ENCODE measurements around the gene TNFRSF11A.

Gene TNFRSF11A

DNA sequence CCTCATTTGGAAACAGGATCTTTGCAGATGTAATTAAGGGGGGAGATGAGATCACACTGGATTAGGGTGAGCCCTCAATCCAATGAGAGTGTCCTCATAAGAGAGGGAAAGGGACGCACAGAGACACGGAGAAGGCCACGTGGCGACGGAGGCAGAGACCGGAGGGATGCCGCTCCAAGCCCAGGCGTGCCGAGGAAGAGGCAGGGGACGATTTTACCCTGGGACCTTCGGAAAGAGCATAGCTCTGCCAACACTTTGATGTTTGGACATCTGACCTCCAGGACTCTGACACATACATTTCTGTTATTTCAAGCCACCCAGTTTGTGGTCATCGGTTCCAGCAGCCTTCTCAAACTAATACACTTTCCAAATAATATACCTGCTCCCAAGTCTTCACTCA is 113.3 kb downstream of the TNFRSF11A start:
- peaks cover 45% of the 10 kb centered on the region for H3K27me3 Mint-ChIP-seq
- H3K4me3 Mint-ChIP-seq: no peak overlapping the region
- H3K27ac Mint-ChIP-seq: no peak overlapping the region
- H3K4me1 Mint-ChIP-seq: no peaks in the 10 kb centered on the region
- H3K36me3 Mint-ChIP-seq: no peaks in the 10 kb centered on the region
- CTCF ChIA-PET: no interaction called here
- no peak for DNase-seq
- H3K9me3 Mint-ChIP-seq: no peaks in the 10 kb centered on the region

GRCh38 chr18:62438866-62439265 is 113.8 kb downstream of the TNFRSF11A start:
- DNase-seq: no peak
- H3K4me3 Mint-ChIP-seq: no peak overlapping the region
- CTCF ChIA-PET: no interaction called here
- no peaks in the 10 kb centered on the region for H3K36me3 Mint-ChIP-seq
- H3K27ac Mint-ChIP-seq: no peak overlapping the region
- H3K4me1 Mint-ChIP-seq: no peaks in the 10 kb centered on the region
- H3K9me3 Mint-ChIP-seq: no peaks in the 10 kb centered on the region
- H3K27me3 Mint-ChIP-seq: peaks cover 45% of the 10 kb centered on the region

Measured in activated naive CD4-positive, alpha-beta T cell treated with anti-CD3 and anti-CD28 coated beads, Interleukin-2, amount 10 ng/mL, durations not matched to agents 7 days and 5 days (primary cell).